ENCODE results near the gene SMYD1.

SMYD1 gene

DNA sequence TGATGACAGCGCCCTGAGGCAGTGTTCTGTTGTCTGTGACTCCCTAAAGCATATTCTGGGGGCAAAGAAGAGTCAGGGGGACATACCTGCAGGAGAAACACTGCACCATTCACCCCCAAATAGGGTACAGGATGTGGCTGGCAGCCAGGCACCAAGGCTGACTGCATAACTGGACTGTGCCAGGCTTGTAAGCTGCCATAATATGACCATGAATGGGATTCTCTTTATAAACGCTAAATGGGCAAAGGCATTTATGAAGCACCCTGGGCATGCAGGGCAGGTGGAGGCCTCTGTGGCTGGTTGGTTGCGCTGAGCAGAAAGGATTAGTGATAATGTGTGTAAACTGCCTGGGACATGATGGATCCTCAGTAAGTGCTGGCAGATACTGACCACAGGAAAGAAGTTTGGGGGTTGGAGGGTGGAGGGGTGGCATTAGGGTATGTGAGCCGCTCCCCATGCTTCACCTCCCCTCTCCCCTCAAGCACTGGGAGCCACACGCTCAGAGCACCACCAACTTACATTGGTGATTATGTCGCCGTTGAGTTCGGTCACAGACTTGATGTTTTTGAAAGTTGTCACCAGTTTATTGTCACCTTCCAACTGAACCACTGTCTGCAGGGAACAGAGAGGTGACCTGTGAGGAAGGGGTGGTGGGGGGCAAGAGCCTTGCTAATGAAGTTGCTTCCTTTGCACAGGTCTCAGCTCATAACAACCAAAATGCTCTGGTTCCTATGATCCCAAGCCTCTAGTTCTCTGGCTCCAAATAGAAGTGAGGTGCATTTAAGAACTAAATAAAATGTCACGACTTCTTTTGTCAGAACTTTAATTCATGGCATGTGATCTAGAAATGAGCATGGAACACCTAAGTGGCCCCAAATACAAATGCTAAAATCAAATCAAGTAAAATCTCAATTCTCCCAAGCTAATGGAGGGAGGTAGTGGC is 56.6 kb downstream of the SMYD1 start:
- DNase-seq, result no peak

DNA sequence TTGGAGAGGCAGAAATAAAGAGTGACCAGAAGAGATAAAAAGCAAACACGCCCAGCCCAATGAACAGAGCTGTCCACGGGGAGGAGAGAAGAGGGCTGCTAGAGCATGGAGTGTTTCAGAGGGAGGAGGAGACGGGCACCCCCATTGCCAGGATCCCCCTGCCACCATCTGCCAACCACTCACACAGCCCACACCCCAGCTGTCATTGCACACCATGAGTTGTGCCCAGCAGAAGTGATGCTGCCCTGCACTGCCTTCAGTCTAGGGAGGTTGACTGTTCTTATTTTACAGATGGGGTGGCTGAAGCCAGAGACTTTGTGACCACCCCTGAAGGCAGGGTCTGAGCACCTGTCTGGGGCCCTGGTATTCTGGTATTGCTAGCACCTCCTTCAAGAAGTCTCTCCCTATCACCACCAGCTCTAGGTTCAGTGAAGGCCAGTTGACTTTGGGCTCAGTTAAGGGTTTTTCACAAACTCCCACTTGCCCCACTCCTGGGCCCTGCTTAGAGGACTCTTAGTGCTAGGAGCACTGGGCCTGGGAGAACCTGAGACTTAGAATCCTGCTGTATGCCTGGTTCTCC is 57.8 kb downstream of the SMYD1 start:
- DNase-seq, result no peak

DNA sequence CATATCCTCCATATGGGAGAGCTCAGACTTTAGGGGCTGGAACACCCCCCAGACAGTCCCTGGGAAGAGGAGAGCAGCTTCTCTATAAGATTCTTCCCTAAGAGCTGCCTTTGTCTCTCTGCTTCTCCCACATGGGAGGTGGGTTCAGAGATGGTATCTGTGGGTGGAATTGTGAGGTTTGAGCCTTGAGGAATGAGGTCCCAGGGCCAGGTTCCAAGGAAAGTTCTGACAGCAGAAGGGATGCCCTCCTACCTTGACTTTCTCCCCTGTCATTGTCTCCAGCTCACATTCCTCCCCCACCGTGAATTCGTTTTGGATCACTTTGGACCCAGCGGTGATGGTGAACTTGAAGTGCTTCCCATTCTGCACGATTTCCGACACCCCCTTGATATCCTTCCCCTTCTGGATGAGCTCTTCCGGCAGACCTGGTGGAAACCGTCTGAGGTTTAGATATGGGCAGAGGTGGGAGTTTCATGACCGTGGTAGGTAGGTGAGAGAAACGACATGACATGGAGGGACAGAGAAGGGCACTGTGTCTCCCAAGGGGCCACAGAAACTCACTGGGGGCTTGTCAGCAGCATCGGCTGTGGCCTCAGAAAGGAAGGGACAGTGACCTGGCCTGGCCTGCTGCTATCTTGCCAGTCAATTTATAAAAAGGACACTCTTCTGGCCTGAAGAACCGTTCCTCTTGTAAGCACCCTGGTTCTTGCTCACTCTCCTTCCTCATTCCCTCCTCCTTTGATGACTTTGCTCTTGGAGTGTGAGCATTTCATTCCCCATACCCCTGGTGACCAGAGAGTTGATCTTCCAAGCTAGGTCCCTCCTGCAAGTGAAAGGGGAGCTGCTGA is 58.5 kb downstream of the SMYD1 start:
- no peak for DNase-seq

DNA sequence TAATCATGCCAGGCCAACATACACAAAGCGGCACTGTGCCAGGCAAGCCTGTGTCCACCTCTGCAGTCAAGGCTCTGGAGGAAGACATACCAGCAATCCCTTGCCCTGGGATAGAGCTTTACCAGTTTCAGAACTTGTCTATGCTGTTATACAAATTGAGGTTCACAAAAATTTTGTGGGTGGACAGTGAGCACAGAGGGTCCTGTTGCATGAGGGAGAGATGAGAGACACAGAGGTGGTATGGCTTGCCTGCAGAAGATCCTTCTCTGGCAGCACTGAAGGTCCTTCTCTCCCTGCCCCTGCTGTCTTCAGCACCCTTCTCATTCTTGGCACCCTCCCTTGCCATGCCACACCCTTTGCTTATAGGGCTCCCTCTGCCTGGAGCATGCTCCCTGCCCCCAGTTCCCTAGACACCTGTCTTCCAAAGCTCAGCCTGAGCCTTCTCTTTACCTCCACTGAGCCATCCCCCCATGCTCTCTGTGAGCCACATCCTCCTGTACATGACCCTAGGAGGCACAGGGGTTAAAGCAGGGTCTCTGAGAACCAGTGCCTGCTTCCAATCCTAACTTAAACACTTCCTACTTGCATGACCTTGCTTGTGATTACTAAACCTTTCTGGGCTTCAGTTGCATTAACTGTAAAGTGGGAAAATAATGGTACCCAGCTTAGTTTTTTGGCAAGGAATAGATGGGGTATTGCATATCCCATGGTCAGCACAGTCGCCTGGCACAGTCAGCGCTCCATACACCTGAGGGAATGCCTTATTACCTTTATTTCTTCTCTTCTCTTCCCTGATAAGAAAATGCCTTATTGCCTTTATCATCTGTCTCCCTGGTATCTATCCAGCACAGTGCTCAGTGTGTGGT is 59.4 kb downstream of the SMYD1 start:
- DNase-seq, result no peak

DNA sequence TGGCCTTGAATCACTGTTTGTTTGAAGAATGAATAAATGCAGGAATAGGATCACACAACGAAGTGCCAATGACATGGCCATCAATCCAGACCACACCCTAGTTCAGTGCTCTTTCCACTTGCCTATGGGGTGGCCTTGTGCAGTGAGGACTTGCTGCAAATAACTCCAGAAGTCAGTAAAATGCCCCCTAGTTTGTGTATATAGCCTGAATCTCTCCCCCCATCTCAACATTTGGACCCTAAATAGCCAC is 59.9 kb downstream of the SMYD1 start:
- DNase-seq, result no peak

DNA sequence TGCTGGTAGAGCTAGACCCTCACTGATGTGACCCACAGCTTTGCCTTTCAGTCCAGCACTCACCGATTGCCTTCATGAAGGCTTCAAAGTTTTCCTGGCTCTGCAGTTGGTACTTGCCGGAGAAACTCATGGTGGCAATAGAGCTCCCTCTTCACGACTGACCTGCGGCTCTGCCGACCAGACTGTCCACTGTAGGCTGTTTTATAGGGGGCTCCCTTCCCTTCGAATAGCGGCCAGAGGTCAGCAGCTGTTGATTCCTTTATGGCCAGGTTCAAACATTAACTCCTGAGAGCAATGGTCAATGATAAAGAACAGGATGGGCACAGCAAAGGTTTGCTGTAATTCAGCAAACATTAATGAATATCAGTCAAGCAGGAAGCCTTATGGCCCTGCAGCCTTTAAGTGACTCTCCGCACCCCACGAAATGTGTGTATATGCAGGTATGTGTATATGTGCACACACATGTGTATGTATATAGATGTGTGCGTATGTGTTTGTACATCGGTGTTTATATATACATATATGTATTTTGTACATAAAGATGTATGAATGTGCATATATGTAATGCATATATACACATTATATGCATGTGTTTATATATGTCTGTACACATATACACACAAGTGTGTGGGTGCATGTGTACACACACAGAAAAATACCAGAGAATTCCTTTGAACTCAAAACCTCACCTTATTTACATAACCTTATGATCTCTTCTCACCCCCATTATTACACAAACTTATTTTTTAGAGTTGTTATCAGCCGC is 60.4 kb downstream of the SMYD1 start, which contains the start of gene FABP1:
TSS of gene FABP1 (minus strand) at position 175 of the 766 bp plus-strand sequence. CDS start at position 130, 45 bp downstream.
- DNase-seq, result no peak

DNA sequence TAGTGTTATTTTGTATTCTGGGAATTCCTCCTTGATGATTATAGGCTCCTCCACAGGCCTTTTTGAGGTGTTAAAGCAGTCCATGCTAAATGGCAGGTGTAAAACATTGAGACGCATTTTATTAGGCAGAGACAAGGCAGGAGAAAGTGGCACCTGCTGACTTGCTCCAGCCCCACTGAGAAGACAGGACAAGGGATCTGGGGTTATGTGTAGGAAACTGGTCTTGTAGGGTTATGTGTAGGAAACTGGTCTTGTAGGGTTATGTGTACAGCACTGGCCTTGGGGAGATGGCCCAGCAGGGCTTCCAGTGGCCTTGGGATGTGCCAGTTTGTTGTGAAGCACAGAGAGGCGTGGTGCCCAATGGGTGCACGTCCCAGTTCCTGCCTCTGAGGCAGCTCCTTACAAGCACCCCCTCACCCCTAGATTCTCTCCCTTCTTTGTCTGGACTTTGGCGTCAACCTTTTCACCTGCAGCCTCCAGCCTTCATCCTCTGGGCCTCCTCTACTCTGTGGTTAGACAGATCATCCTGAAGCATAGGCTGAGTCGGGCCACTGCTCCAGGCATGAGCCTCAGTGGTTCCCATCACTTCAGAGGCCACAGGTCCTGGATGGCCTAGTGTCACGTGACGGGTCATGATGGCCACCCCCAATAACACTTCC is 61.2 kb downstream of the SMYD1 start:
- DNase-seq, result no peak

DNA sequence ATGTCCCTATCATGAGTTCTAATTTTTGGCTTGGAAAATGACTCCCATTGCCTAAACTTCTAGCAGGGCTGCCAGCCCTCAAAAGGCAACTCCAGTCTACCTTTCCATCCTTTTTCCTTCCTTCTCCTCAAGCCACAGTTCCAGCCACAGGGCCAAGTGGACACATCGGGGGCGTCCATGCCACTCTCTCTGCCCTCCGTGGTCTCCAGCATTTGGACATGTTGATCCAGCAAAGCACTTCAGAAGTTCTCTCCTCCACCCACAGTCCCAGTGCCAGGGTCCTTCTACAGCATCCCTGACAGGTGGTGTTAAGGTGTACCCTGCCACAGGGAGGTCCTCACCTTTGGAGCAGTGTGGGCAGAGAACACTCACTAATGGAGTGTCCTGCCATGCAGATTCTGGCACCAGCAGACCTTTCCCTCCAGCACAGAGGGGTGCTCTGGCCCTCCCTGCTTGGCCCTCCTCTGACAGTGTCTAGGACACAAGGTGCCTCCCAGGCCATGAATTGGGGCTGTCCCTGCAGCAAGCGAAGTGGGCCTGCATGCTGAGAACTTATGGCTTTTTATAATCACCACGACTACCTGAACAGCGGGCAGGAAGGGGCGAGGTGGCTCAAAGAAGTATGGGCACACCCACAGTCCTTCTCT is 61.8 kb downstream of the SMYD1 start:
- no peak for DNase-seq

DNA sequence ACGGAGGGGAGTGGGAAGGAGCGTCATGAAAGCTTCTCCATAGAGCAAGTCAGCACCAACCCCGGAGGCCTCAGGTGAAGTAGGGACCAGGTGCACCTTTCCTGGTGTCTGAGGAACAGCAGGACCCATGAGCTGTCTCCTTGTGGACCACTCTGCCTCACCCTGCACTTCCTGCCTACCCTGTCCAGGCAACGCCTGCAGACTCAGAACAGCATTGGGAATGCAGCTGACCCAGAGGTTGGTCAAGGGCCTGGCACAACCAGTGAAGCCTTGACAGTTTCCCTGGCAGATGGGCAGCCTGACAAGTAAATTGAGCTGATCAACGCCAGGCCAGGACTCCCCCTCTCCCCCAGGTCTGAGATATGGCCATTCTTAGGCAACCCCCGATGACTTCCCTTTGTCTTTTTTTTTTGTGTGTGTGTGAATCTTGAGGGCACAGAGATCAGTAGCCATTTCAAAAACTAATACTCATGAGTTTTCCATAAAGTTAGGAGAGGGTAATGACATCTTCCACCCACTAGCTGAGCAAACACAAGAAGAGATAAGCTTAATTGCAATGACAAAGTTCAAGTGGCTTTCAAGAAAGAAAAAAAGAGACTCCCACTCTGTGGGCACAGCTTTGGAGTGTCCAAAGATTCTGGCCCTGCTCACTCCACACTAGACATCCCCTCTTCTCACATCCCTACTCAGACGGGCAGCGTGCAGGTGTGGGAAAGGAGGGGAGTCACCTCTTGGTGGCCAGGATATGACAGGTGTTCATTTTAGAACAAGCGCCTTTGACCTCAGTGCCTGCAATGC is 63.8 kb downstream of the SMYD1 start:
- no peak for DNase-seq

DNA sequence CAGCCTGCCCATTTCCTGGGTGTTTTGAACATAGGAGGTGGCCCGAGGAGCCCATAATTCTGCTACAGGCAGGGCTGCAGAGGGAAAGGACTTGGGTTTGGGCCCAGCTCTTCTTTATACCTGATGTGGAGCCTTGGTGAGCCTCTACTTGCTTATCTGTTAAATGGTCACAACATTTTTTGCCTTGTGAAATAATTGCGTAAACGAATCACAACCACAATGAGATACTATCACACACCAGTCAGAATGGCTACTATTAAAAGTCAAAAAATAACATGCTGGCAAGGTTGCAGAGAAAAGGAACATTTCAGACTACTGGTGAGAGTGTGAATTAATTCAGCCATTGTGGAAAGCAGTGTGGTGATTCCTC is 64.4 kb downstream of the SMYD1 start:
- DNase-seq, result no peak

DNA sequence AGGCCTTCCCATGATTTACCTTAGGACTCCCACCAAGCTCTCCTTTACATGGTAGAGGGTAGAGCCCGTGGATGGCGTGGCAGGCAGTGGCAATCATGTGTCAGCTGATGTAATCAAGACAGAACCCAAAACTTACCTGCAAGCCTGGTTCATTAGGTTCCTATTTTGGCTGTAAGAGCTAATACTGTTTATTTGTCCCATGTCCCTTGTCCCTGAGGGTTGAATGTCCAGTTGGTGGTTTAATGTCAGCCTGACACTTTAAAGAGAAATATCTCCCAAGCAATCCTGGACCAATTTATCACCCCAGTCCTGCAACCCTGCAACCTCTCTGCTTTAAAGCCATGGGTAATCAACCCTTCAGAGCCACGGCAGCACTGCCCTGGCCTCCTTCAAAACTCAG is 66.2 kb downstream of the SMYD1 start:
- no peak for DNase-seq

DNA sequence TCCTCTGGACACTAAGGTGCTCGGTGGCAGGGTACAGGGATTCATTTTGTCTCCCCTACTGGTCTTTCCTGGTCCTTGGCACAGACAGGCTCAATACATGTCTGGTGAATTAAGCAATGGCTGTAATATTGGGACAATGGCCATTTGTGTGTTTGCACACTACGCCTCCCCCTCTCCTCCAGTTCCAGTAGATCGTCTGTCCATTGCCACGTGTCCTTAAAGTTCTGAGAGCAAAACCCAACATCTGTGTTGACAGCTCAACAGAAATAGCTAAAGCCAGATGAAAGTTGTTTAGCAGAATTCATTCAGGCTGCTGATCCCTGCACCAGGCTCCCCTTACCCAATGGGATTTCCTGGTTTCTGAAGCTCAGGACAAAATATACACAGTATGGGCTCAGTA is 69.2 kb downstream of the SMYD1 start:
- DNase-seq, result no peak

DNA sequence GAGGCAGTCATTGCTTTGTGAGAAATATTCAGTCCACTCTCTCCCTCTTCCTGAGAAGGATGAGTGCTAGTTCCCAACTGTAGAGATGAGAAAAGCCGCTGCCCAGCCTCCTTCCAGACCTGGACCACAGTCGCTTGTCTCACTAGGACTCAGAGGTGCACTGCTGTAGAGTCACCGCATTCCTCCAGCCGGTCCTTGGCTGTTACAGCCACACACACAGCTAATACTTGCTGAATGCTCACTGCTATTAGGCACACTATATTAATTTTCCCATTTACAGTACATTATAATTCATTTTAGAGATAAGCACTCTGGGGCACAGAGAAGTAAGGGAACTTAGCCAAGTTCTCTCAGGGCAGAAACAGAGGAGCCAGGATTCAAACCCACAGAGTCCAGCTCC is 70.2 kb downstream of the SMYD1 start:
- no peak for DNase-seq

DNA sequence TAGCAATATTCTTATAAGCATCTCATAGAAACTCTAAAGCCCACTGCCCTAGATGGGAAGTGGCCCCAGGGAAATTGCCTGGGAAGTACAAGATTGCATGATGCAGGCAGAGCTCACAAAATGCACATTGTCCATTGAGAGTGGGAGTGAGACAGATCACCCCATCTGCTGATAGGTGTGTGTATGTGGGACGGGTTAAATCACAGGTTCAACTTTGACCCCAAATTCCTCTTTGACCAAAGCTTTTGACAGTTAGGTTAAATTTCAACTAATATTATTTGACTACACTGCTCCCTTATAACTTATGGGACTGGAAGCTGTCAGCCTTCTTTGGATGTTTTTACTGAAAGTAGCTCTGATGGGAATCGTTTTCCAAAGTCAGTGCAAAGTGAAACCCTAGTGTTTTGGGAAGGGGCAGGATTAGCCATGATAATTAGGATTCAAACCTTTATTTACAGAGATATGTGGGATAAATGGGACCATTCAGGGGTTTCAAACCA is 71.6 kb downstream of the SMYD1 start:
- DNase-seq, result no peak

DNA sequence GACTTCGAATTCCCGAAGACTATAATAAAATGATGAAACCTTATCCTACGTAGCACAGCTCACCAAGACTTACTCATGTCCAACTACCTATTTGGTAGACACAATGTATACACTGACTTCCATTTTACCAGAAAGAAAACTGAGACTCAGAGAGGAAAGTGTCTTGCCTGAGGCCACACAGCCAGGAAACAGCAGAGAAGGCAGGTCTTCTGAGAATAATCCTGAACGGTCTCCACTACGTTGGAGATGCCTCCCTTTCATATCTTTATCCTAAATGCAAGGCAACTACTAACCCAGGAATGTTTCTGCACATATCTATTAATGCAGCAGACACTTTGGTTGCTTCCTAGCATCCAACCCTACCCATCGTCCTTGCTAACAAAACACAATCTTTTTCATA is 72.2 kb downstream of the SMYD1 start:
- DNase-seq, result no peak

DNA sequence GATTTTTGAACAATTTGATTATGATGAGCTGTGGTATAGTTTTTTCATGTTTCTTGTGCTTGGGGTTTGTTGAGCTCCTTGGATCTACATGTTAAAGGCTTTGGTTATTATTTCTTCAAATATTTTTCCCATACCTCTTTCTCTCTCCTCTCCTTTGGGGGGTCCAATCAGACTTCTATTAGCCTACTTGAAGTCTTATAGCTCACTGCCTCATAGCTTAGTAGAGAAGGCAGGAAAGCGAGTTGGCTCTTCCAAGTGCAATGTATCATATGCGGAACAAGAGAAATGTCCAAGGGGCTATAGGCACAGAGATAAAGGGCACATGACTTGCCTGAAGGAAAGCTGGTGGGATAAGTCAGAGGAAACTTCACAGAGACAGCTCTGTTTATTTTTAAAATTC is 74.3 kb downstream of the SMYD1 start:
- DNase-seq, result no peak

DNA sequence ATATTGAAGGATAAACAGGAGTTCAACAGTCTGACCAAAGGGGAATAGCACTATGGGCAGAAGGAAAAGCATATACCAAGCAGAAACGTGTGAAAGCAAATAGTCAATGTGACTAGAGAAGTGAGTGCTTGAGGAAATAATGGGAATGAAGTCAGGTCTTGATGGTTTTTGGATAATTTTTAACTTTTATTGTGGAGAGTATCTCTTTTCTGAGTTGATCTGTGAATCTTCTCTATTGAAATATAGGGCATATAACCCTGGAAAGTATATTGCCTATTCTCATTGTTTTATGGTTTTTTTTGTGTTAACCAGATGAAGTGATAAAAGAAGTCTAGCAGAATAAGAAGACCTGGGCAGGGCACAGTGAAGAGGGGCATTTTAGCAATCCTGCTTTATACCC is 76.6 kb downstream of the SMYD1 start:
- no peak for DNase-seq

DNA sequence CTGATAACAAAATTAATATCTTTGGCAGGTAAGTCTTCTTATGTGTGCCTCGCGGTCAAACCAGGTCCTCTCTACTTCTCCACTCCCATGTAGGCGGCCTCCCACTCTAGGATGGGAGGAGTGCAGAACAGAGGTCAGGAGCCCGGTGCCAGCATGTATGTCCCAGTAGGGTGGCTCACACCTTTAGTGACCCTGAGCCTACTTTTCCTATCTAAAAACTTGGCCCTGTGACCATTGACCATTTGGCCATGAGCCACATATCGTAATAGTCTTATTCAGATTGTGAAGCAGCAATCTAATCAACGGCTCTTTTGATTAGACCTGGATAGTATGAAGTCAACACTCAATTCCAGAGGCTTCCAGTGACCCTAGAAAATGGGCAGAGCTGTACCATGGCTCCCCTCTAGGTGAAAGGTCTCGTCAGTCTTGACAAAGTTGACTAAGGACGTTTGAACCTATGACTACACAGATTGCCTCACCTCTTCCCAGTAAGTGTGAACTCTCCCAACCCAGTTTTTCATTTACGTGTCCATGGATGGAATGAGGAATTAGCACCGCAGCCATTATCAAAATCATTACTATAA is 77.4 kb downstream of the SMYD1 start:
- no peak for DNase-seq

DNA sequence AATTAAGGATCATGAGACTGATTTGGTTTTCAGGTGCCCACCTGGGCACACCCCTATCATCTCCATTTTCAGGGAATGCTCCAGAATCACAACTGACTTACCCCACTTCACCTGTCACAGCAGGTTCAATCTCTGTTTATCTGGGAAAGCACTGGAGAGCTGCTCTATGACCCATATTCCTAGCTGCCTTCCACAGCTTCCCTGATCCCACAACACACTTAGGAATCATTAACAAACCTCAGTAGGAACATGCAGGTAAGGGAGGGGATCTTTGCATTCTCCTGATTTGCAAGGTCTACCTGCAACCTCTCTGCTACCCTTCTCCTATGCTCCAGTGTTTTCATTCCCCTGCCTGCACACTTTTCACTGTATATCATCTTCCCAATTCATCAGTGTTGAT is 79.0 kb downstream of the SMYD1 start:
- DNase-seq, result no peak

DNA sequence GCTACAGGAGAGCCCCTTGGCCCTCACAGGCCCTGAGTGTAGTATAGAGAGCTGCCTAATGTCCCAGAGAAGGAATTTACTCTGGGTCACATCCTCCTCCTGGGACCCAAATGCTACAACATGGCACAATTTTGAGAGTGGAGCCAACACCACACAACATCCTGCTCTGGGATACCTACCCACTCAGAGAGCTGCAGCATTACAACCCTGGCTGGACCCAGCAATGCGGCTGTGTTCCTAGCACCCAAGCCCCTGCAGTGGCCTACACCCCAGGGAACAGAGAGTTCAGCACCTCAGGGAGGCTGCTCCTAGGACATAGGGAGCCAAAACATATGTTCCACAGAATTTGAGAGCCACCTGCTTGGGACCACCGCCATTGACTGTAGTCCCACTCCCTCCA is 79.5 kb downstream of the SMYD1 start:
- DNase-seq, result no peak

Measured in activated naive CD4-positive, alpha-beta T cell treated with Interleukin-2 at 50 U/mL for 16 hours (primary cell).